GM12891 (cell line): Measurements from ENCODE around the gene LCE1C.

Experiments
- POLR2A ChIP-seq: IDR thresholded peaks from 2 replicates; pipeline ENCODE4 v1.6.1; 2011; ENCODE audit warnings: low read depth, low read length, control low read depth
- POU2F2 ChIP-seq: IDR thresholded peaks from 2 replicates; pipeline ENCODE4 v1.6.1; 2011; ENCODE audit warnings: low read depth, mild to moderate bottlenecking, control low read depth, low read length, moderate library complexity

- TF ChIP-seq POLR2A, result no peak
- TF ChIP-seq POU2F2, result no peak
Measured at GRCh38 chr1:152823294-152823693, 16.8 kb upstream of the LCE1C start.
